Testis (tissue), 2 donors: Measurements from ENCODE around the gene BCL2A1.
"Not testable (repeated sequence)": the region's sequence is repeated elsewhere in the genome, so short reads cannot be mapped to it uniquely, and the experiment has no call there.

ENCODE experiments used
- POLR2A ChIP-seq: fragments of 450-650 bp; IDR thresholded peaks from one replicate; pipeline ENCODE4 v1.6.1; 2017; ENCODE audit warnings: antibody characterized with exemption, mild to moderate bottlenecking, moderate library complexity
- TF ChIP-seq, protein P1 (sequence below), 3 experiments: fragments of 450-650 bp in 2 of 3; fragments of 200-600 bp in 1 of 3; sonication (generic) in 1 of 3; IDR thresholded peaks; one replicate each; pipeline ENCODE4 v1.5.1; 2016 to 2019; ENCODE audit warnings: antibody characterized with exemption in 3 of 3, mild to moderate bottlenecking in 2 of 3, moderate library complexity in 1 of 3

DNA sequence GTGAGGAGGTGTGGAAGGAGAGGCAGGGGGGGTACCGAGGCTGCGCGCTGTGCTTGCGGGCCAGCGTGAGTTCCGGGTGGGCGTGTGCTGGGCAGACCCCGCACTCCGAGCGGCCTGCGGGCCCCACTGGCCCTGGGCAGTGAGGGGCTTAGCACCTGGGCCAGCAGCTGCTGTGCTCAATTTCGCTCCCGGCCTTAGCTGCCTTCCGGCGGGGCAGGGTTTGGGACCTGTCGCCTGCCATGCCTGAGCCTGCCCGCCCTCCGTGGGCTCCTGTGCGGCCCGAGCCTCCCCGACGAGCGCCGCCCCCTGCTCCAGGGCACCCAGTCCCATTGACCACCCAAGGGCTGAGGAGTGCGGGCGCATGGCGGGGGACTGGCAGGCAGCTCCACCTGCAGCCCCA lies 45.5 kb upstream of the BCL2A1 start:
- TF ChIP-seq, protein P1, sequence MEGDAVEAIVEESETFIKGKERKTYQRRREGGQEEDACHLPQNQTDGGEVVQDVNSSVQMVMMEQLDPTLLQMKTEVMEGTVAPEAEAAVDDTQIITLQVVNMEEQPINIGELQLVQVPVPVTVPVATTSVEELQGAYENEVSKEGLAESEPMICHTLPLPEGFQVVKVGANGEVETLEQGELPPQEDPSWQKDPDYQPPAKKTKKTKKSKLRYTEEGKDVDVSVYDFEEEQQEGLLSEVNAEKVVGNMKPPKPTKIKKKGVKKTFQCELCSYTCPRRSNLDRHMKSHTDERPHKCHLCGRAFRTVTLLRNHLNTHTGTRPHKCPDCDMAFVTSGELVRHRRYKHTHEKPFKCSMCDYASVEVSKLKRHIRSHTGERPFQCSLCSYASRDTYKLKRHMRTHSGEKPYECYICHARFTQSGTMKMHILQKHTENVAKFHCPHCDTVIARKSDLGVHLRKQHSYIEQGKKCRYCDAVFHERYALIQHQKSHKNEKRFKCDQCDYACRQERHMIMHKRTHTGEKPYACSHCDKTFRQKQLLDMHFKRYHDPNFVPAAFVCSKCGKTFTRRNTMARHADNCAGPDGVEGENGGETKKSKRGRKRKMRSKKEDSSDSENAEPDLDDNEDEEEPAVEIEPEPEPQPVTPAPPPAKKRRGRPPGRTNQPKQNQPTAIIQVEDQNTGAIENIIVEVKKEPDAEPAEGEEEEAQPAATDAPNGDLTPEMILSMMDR (IDR thresholded peaks at IDR 0.05) = not testable (repeated sequence)
- TF ChIP-seq POLR2A = not testable (repeated sequence)
